Prostate gland (tissue), 2 donors: ENCODE results near the gene ZNF837.

ENCODE experiments used
- CTCF ChIP-seq, 4 experiments: fragments of 200-600 bp in 2 of 4; fragments of 450-650 bp in 2 of 4; sonication (generic) in 2 of 4; IDR thresholded peaks; 1 replicate in 3 of 4; 2 replicates in 1 of 4; pipeline ENCODE4 v1.5.1; 2016 to 2019; ENCODE audit warnings: antibody characterized with exemption in 4 of 4, mild to moderate bottlenecking in 2 of 4, moderate library complexity in 2 of 4
- POLR2A ChIP-seq: fragments of 450-650 bp; IDR thresholded peaks from one replicate; pipeline ENCODE4 v1.6.1; 2016; ENCODE audit warnings: antibody characterized with exemption, mild to moderate bottlenecking
- POLR2AphosphoS5 ChIP-seq: sonication (generic); formaldehyde crosslinking; IDR thresholded peaks from one replicate; pipeline ENCODE4 v1.6.1; 2017; ENCODE audit warnings: antibody characterized with exemption

- TF ChIP-seq POLR2A (no peak), CTCF (IDR thresholded peaks at IDR 0.05) (no peak), POLR2AphosphoS5 (no peak)
Observed at GRCh38 chr19:58367698-58368454, 13.0 kb downstream of the ZNF837 start.
